Gastroesophageal sphincter (tissue), 4 donors: ENCODE measurements around the gene RNF113B. TPM values are rescaled to one million over a fixed set of nuclear protein-coding genes. Genes with fewer than 3 reads are reported as not detected.
A peak's percentile ranks its signal among the peaks of the same experiment; 100 is the strongest.

Experiments used
- ATAC-seq: fragments of 150-250 bp; one replicate; pipeline ENCODE4 v1.9.1; 2016; ENCODE audit warnings: mild to moderate bottlenecking, moderate library complexity
- H3K27ac ChIP-seq, 4 donors: fragments of 200-600 bp; sonication (generic) in 3 of 4; 1 replicate in 3 of 4; 2 replicates in 1 of 4; pipeline ENCODE4 v1.5.1; 2016 to 2019
- H3K27me3 ChIP-seq: fragments of 200-600 bp; sonication (generic); one replicate; pipeline ENCODE4 v1.5.1; 2019
- H3K36me3 ChIP-seq, 2 donors: fragments of 200-600 bp; sonication (generic); one replicate each; pipeline ENCODE4 v1.5.1; 2019; ENCODE audit warnings: control low read depth in 1 of 2
- H3K4me1 ChIP-seq, 3 donors: fragments of 200-600 bp; sonication (generic); 1 replicate in 2 of 3; 2 replicates in 1 of 3; pipeline ENCODE4 v1.5.1; 2016 to 2019; ENCODE audit warnings: control low read depth in 2 of 3
- H3K4me3 ChIP-seq, 2 donors: fragments of 200-600 bp; sonication (generic); one replicate each; pipeline ENCODE4 v1.5.1; 2019; ENCODE audit warnings: mild to moderate bottlenecking in 1 of 2, moderate library complexity in 1 of 2
- H3K9me3 ChIP-seq, 3 donors: fragments of 200-600 bp; sonication (generic); one replicate each; pipeline ENCODE4 v1.5.1; 2017 to 2019; ENCODE audit warnings: control low read depth in 2 of 3
- EP300 ChIP-seq: sonication (generic); formaldehyde crosslinking; IDR thresholded peaks from one replicate; pipeline ENCODE4 v1.6.1; 2017; ENCODE audit warnings: antibody characterized with exemption, mild to moderate bottlenecking
- POLR2A ChIP-seq, 2 donors: fragments of 450-650 bp; IDR thresholded peaks; one replicate each; pipeline ENCODE4 v1.6.1; 2017; ENCODE audit warnings: antibody characterized with exemption in 2 of 2, mild to moderate bottlenecking in 2 of 2, moderate library complexity in 1 of 2
- POLR2AphosphoS5 ChIP-seq: sonication (generic); formaldehyde crosslinking; IDR thresholded peaks from one replicate; pipeline ENCODE4 v1.6.1; 2017; ENCODE audit warnings: antibody characterized with exemption
- whole genome bisulfite sequencing, 2 donors: methylation state at CpG; one replicate each; pipeline ENCODE4 v1.1.5; 2018; ENCODE audit warnings: low coverage in 1 of 2; 5-methylcytosine and 5-hydroxymethylcytosine counted together
- total RNA-seq, 4 donors: library from RNA; depleted of rRNA; stranded (reverse); fragments of >200 nt; gene quantifications; one replicate each; pipeline ENCODE4 v1.1.0, GENCODE V29; 2016
- TF ChIP-seq, protein P1 (sequence below), 4 experiments: fragments of 200-600 bp in 2 of 4; fragments of 450-650 bp in 2 of 4; sonication (generic) in 1 of 4; IDR thresholded peaks; one replicate each; pipeline ENCODE4 v1.5.1; 2017 to 2019; ENCODE audit warnings: antibody characterized with exemption in 4 of 4, mild to moderate bottlenecking in 2 of 4, moderate library complexity in 2 of 4

The RNF113B gene
- total RNA-seq, 4 donors from 2014 or later, result not detected

DNA sequence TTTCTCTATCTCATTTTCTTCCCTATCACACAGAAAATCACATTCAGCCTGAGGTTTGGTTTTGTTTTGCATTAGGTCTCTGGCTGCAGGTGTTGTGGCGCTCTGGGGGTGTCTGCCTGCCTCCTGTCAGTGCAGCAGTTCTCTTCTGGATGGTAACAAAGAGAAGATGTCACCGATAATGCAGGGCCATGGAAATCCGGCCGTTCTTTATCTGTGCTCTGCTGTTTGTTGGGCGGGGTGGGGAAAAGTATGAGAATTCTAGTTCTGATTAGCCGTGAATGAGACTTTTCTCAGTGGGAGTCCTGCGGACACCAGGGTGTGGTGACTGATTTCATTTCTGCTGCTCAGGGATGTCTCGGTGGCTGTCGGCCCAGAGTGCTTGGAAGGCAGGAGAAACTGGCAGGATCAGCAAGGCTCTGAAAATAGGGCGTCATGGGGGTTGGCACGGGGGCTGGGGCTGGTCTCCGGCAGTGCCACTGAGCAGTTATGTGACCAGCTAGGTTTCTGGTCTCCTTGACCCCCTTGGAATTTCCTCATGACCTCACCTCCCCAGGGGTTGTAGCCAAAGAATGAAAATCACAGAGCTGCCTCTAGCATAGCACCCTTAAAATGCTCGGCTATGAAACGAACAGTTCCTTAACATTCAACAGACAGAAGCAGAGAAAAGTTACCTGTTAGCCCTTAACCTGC lies 5.0 kb downstream of the RNF113B start:
- peak overlapping the region in 1 of 2 donors; percentile 29 for H3K4me3 ChIP-seq

DNA sequence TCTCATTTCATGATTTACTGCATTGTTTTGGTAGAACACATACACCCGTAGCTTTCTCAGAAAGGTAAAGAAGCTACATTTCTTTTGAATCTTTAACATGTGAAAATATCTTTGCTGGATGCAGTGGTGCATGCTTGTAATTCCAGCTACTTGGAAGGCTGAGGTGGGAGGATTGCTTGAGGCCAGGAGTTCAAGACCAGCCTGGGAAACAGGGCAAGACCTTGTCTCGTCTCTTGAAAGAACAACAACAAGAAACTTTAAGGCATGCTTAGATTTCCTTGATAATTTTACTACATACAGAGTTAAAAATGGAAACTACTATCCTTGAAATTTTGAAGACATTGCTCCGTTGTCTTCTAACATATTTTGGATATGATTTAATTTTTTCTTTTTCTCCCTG lies 7.7 kb downstream of the RNF113B start:
- Histone ChIP-seq H3K36me3 (no peaks in the 10 kb centered on the region), H3K4me1 (peaks cover 9 to 34% (median 23%) of the 10 kb centered on the region in 3 donors), H3K9me3 (no peaks in the 10 kb centered on the region), H3K27me3 (no peaks in the 10 kb centered on the region), H3K4me3 (no peak overlapping the region), H3K27ac (no peak overlapping the region)
- WGBS, 2 donors, result 64 to 88% methylated on average over 3 of the region's 3 CpGs
- TF ChIP-seq POLR2A (IDR thresholded peaks at IDR 0.05) (no peak), EP300 (no peak), POLR2AphosphoS5 (no peak)
- TF ChIP-seq, protein P1, sequence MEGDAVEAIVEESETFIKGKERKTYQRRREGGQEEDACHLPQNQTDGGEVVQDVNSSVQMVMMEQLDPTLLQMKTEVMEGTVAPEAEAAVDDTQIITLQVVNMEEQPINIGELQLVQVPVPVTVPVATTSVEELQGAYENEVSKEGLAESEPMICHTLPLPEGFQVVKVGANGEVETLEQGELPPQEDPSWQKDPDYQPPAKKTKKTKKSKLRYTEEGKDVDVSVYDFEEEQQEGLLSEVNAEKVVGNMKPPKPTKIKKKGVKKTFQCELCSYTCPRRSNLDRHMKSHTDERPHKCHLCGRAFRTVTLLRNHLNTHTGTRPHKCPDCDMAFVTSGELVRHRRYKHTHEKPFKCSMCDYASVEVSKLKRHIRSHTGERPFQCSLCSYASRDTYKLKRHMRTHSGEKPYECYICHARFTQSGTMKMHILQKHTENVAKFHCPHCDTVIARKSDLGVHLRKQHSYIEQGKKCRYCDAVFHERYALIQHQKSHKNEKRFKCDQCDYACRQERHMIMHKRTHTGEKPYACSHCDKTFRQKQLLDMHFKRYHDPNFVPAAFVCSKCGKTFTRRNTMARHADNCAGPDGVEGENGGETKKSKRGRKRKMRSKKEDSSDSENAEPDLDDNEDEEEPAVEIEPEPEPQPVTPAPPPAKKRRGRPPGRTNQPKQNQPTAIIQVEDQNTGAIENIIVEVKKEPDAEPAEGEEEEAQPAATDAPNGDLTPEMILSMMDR (IDR thresholded peaks at IDR 0.05), result no peak
- ATAC-seq, result no peak

More for the DNA sequence above, 5.0 kb downstream of the RNF113B start:
- 7 to 39% methylated on average over 6 to 7 of the region's 14 CpGs for WGBS, 2 donors
- peak; percentile 20 for ATAC-seq
- Histone ChIP-seq H3K27ac (peak overlapping the region; percentile 12 to 76 (median 63)), H3K9me3 (no peaks in the 10 kb centered on the region), H3K36me3 (no peaks in the 10 kb centered on the region), H3K27me3 (no peaks in the 10 kb centered on the region), H3K4me1 (peaks cover 9 to 48% (median 28%) of the 10 kb centered on the region in 3 donors)
- TF ChIP-seq, protein P1 (IDR thresholded peaks at IDR 0.05), result no peak
- no peak for TF ChIP-seq EP300

DNA sequence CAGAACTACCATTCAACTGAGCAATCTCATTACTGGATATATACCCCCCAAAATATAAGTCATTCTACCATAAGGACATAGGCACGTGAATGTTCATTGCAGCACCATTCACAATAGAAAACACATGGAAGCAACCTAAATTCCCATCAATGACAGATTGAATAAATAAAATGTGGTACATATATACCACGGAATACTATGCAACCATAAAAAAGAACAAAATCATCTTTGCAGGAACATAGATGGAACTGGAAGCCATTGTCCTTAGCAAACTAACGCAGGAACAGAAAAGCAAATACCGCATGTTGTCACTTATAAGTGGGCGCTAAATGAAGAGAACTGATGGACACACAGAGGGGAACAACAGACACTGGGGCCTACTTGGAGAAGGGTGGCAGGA lies 14.1 kb downstream of the RNF113B start:
- no peak overlapping the region for H3K4me3 ChIP-seq
- no peaks in the 10 kb centered on the region for H3K36me3 ChIP-seq
- peaks cover 0 to 3% (median 0%) of the 10 kb centered on the region in 3 donors for H3K4me1 ChIP-seq
- no peak overlapping the region for H3K27ac ChIP-seq
- TF ChIP-seq EP300 (no peak), POLR2A (IDR thresholded peaks at IDR 0.05) (no peak), POLR2AphosphoS5 (no peak)
- TF ChIP-seq, protein P1 (IDR thresholded peaks at IDR 0.05), result no peak
- H3K27me3 ChIP-seq, result no peaks in the 10 kb centered on the region
- no peaks in the 10 kb centered on the region for H3K9me3 ChIP-seq
- WGBS, 2 donors, result 98% methylated on average over 4 of the region's 5 CpGs; no CpG with 5 or more reads in 1 of the 2 donors
- no peak for ATAC-seq

DNA sequence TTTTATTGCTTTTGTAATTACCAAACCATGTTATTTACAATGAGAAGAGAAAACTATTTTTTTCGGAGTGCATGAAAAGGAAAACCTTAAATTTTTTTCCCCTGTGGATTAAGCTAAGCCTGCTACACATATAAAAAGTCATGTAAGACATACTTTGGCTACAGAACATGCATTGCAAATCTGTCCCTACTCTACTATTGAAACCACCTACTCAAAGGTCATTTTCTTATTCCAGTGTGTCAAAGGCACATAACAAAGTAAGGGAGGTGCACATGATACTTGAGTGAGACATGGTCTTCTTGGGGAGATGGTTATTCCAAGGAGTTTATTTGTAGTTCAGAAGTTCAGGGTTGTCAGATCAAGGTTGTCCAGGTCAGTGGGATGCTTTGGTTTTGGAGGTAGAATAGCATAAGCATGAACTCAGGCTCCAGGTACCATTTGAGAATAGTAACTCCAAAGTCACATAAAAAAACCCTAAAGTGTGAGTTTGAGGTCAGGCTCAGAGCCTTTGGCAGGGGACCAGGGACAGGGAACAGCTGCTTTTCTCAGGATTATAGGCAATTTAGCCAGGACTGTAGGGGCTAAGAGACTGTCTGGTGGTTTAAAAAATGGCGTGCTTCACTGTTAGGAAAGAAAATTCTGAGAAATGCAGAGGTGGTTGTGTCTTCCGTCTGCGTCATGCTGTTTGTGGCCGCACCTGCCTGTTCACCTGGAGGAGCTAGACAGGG lies 18.7 kb downstream of the RNF113B start:
- no peak for ATAC-seq
- H3K27ac ChIP-seq, result no peak overlapping the region
- H3K36me3 ChIP-seq, result no peaks in the 10 kb centered on the region
- TF ChIP-seq, protein P1 (IDR thresholded peaks at IDR 0.05), result no peak
- TF ChIP-seq POLR2AphosphoS5, result no peak
- H3K27me3 ChIP-seq, result no peaks in the 10 kb centered on the region
- H3K4me3 ChIP-seq, result no peak overlapping the region
- peaks cover 0 to 10% (median 0%) of the 10 kb centered on the region in 3 donors for H3K4me1 ChIP-seq
- WGBS, 2 donors, result 76 to 79% methylated on average over 2 to 5 of the region's 5 CpGs
- H3K9me3 ChIP-seq, result no peaks in the 10 kb centered on the region

DNA sequence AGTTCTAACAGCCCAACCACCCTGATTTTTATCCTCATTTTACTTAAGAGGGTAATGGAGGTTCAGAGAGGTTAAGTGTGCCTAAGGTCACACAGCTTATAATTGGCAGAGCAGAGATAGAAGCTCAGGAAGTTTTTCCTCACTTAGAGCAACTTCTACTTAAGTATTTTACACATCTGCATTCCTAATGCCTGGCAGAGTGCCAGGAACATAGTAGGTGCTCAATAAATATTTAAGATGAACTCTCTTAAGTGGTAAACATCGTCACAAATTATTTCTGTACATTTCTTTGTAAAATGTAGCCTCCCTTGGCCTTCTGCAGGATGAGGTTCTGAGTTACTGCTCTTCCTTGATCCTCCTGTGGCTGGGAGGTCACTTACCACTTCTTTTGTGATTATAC lies 19.5 kb downstream of the RNF113B start:
- no peak for ATAC-seq
- no peaks in the 10 kb centered on the region for H3K9me3 ChIP-seq
- WGBS, 2 donors, result 90 to 100% methylated on average over 1 of the region's 1 CpG
- no peak overlapping the region for H3K4me3 ChIP-seq
- H3K4me1 ChIP-seq, result peaks cover 0 to 10% (median 0%) of the 10 kb centered on the region in 3 donors
- no peaks in the 10 kb centered on the region for H3K27me3 ChIP-seq
- H3K27ac ChIP-seq, result no peak overlapping the region
- H3K36me3 ChIP-seq, result no peaks in the 10 kb centered on the region
- TF ChIP-seq, protein P1 (IDR thresholded peaks at IDR 0.05), result no peak
- TF ChIP-seq EP300 (no peak), POLR2AphosphoS5 (no peak), POLR2A (IDR thresholded peaks at IDR 0.05) (no peak)
